SK-N-SH (cell line): ENCODE results near the gene TTC23L. TPM values are rescaled to one million over a fixed set of nuclear protein-coding genes. Genes with fewer than 3 reads are reported as not detected.

ENCODE experiments used
- CTCF ChIA-PET: fragments of 300-600, 350-600 bp; formaldehyde crosslinking; extraction: SDS; loops from one replicate; lab custom pipeline; 2021; lab: Yijun Ruan, JAX
- POLR2A ChIA-PET: fragments of 350-600 bp; sonication (Branson Sonifier 250); formaldehyde crosslinking; extraction: SDS; loops from one replicate; lab custom pipeline; 2020; ENCODE audit warnings: antibody characterized with exemption, inconsistent platforms; lab: Yijun Ruan, JAX
- DNase-seq: peaks from one replicate; pipeline ENCODE4 v3.0.0; 2012
- H2AFZ ChIP-seq: fragments of 200-600 bp; sonication (generic); 2 replicates; pipeline ENCODE4 v1.8.1; 2016; ENCODE audit warnings: antibody characterized with exemption, mild to moderate bottlenecking, low read depth
- H3F3A ChIP-seq: fragments of 200-600 bp; sonication (generic); replicated peaks from 2 replicates; pipeline ENCODE3; 2016; ENCODE audit warnings: antibody characterized with exemption, mild to moderate bottlenecking; ENCODE audit not compliant: insufficient read depth
- H3K27ac ChIP-seq, 2 experiments: fragments of 200-500 bp in 1 of 2; fragments of 200-600 bp in 1 of 2; sonication (Bioruptor generic) in 1 of 2; sonication (generic), shearing (Covaris generic) in 1 of 2; 2 replicates each; pipeline versions ENCODE4 v1.5.1 to v1.6.1; 2014 to 2016; ENCODE audit warnings: low read depth in 2 of 2, inconsistent platforms in 1 of 2, low read length in 1 of 2, mild to moderate bottlenecking in 1 of 2, mixed read lengths in 1 of 2
- H3K27me3 ChIP-seq: fragments of 200-600 bp; sonication (generic), shearing (Covaris generic); 2 replicates; pipeline ENCODE4 v1.6.1; 2016; ENCODE audit warnings: mixed run types; ENCODE audit not compliant: insufficient read depth
- H3K36me3 ChIP-seq, 2 experiments: fragments of 200-500 bp in 1 of 2; fragments of 200-600 bp in 1 of 2; sonication (Bioruptor generic) in 1 of 2; sonication (generic) in 1 of 2; replicated peaks in 1 of 2; 2 replicates each; pipeline versions ENCODE3 to v1.5.1; 2014 to 2016; ENCODE audit warnings: low read length in 1 of 2, mild to moderate bottlenecking in 1 of 2; ENCODE audit not compliant: insufficient read depth in 2 of 2, control insufficient read depth in 1 of 2
- H3K4me1 ChIP-seq, 2 experiments: fragments of 200-500 bp in 1 of 2; fragments of 200-600 bp in 1 of 2; sonication (Bioruptor generic) in 1 of 2; sonication (generic), shearing (Covaris generic) in 1 of 2; 2 replicates each; pipeline versions ENCODE4 v1.5.1 to v1.6.1; 2014 to 2016; ENCODE audit warnings: low read depth in 1 of 2, low read length in 1 of 2, mixed run types in 1 of 2; ENCODE audit not compliant: insufficient read depth in 2 of 2, control insufficient read depth in 1 of 2
- H3K4me2 ChIP-seq: fragments of 200-600 bp; sonication (generic), shearing (Covaris generic); 2 replicates; pipeline ENCODE4 v1.6.1; 2017; ENCODE audit warnings: mixed run types
- H3K4me3 ChIP-seq, 2 experiments: fragments of 200-500 bp in 1 of 2; fragments of 200-600 bp in 1 of 2; sonication (Bioruptor generic) in 1 of 2; sonication (generic), shearing (Covaris generic) in 1 of 2; 2 replicates each; pipeline versions ENCODE4 v1.5.1 to v1.8.1; 2014 to 2016; ENCODE audit warnings: low read depth in 2 of 2, inconsistent platforms in 1 of 2, low read length in 1 of 2, mild to moderate bottlenecking in 1 of 2, mixed read lengths in 1 of 2, moderate library complexity in 1 of 2
- H3K79me2 ChIP-seq: fragments of 200-600 bp; sonication (generic); 2 replicates; pipeline ENCODE4 v1.8.1; 2017; ENCODE audit warnings: mild to moderate bottlenecking; ENCODE audit not compliant: insufficient read depth
- H3K9ac ChIP-seq: fragments of 200-600 bp; sonication (generic); 2 replicates; pipeline ENCODE4 v1.6.1; 2017; ENCODE audit warnings: mixed run types
- H3K9me2 ChIP-seq: fragments of 200-600 bp; sonication (generic); 2 replicates; pipeline ENCODE4 v1.6.1; 2017; ENCODE audit warnings: mixed run types
- H3K9me3 ChIP-seq: fragments of 200-600 bp; sonication (generic); 2 replicates; pipeline ENCODE4 v1.6.1; 2017; ENCODE audit warnings: mixed run types, mild to moderate bottlenecking, moderate library complexity
- H4K20me1 ChIP-seq: fragments of 200-600 bp; sonication (generic); 2 replicates; pipeline ENCODE4 v1.6.1; 2017; ENCODE audit warnings: mild to moderate bottlenecking, mixed run types; ENCODE audit not compliant: insufficient read depth
- CHD2 ChIP-seq: fragments of 150-350 bp; IDR thresholded peaks from 2 replicates; pipeline ENCODE4 v1.6.1; 2018; ENCODE audit warnings: low read length; ENCODE audit not compliant: partially characterized antibody
- CTCF ChIP-seq: fragments of 200-600 bp; sonication (generic); IDR thresholded peaks from 2 replicates; pipeline ENCODE4 v1.6.1; 2017; ENCODE audit warnings: antibody characterized with exemption, mild to moderate bottlenecking, moderate library complexity
- ELF1 ChIP-seq: IDR thresholded peaks from 2 replicates; pipeline ENCODE4 v1.4.0; 2012
- EP300 ChIP-seq, 2 experiments: IDR thresholded peaks; 2 replicates each; pipeline versions ENCODE4 v1.4.0 to v1.6.1; 2012; ENCODE audit warnings: borderline replicate concordance in 1 of 2, low read depth in 1 of 2, low read length in 1 of 2
- EZH2phosphoT487 ChIP-seq: fragments of 200-600 bp; sonication (generic); IDR thresholded peaks from 2 replicates; pipeline ENCODE4 v1.6.1; 2017; ENCODE audit warnings: low read depth, mixed run types, mild to moderate bottlenecking, antibody characterized with exemption, moderate library complexity, borderline replicate concordance
- IRF3 ChIP-seq: fragments of 150-350 bp; IDR thresholded peaks from 2 replicates; pipeline ENCODE4 v1.6.1; 2016; ENCODE audit warnings: mild to moderate bottlenecking, low read depth, low read length
- JUND ChIP-seq: IDR thresholded peaks from 2 replicates; pipeline ENCODE4 v1.4.0; 2012
- NFIC ChIP-seq: IDR thresholded peaks from 2 replicates; pipeline ENCODE4 v1.4.0; 2012; ENCODE audit warnings: borderline replicate concordance
- NRF1 ChIP-seq: IDR thresholded peaks from 2 replicates; pipeline ENCODE4 v1.6.1; 2012; ENCODE audit warnings: low read depth, mild to moderate bottlenecking, low read length
- RAD21 ChIP-seq: IDR thresholded peaks from 2 replicates; pipeline ENCODE4 v1.6.1; 2012; ENCODE audit warnings: mild to moderate bottlenecking, low read length
- RCOR1 ChIP-seq: fragments of 150-350 bp; IDR thresholded peaks from 2 replicates; pipeline ENCODE4 v1.6.1; 2017; ENCODE audit warnings: antibody characterized with exemption, low read length
- REST ChIP-seq: IDR thresholded peaks from 2 replicates; pipeline ENCODE4 v1.6.1; 2012; ENCODE audit warnings: mild to moderate bottlenecking, low read depth, low read length, moderate library complexity
- RFX5 ChIP-seq: IDR thresholded peaks from 2 replicates; pipeline ENCODE4 v1.6.1; 2012; ENCODE audit warnings: mild to moderate bottlenecking, improper control_type of control experiment, low read length
- RXRA ChIP-seq: IDR thresholded peaks from 2 replicates; pipeline ENCODE4 v1.4.0; 2012; ENCODE audit warnings: low read depth, mild to moderate bottlenecking, borderline replicate concordance
- SIN3A ChIP-seq: IDR thresholded peaks from 2 replicates; pipeline ENCODE4 v1.6.1; 2012; ENCODE audit warnings: low read depth, mild to moderate bottlenecking, low read length, moderate library complexity, borderline replicate concordance
- SMC3 ChIP-seq: IDR thresholded peaks from 2 replicates; pipeline ENCODE4 v1.6.1; 2012; ENCODE audit warnings: low read depth, low read length, improper control_type of control experiment
- TAF1 ChIP-seq: IDR thresholded peaks from 2 replicates; pipeline ENCODE4 v1.6.1; 2012; ENCODE audit warnings: low read depth, mild to moderate bottlenecking, low read length, moderate library complexity, borderline replicate concordance
- USF1 ChIP-seq: IDR thresholded peaks from 2 replicates; pipeline ENCODE4 v1.4.0; 2012; ENCODE audit warnings: low read depth, borderline replicate concordance
- WGBS: methylation state at CpG from one replicate; pipeline ENCODE4 v1.1.6; 2017; ENCODE audit warnings: low lambda C conversion rate; 5-methylcytosine and 5-hydroxymethylcytosine counted together
- polyA plus RNA-seq, 3 experiments: library from polyadenylated mRNA; depleted of rRNA; stranded (reverse); fragments of >200 nt; gene quantifications; 2 replicates each; pipeline ENCODE4 v1.2.3, GENCODE V29; 2012

Gene TTC23L
- polyA plus RNA-seq, 1 of the 3 experiments (the other 2 are of a cell fraction), result 0.49 TPM

GRCh38 chr5:34838785-34839714, at the start of gene TTC23L (continued):
- TF ChIP-seq CTCF (no peak), RCOR1 (no peak), USF1 (no peak), EP300 (IDR thresholded peaks at IDR 0.05; ENCODE audit: borderline replicate concordance in 1 of 2, low read depth in 1 of 2, low read length in 1 of 2) (no peak), RFX5 (peak; percentile 54; the same call in 1 of the 2 replicates), RXRA (no peak), NRF1 (peak; percentile 46), SMC3 (no peak), IRF3 (no peak), NFIC (no peak), ELF1 (peak; percentile 58; the same call in 1 of the 2 replicates), SIN3A (peak; percentile 39; the same call in 1 of the 2 replicates), JUND (no peak), RAD21 (no peak)

GRCh38 chr5:34789639-34790038, 49.3 kb upstream of the TTC23L start:
- 98% methylated on average over 2 of the region's 2 CpGs for WGBS
- H3K27ac ChIP-seq, result peak overlapping the region in 1 of 2 experiments; percentile 74; a peak in 2 of 4 replicates
- ChIA-PET CTCF (no interaction called here), POLR2A (no interaction called here)
- H3K27me3 ChIP-seq, result no peaks in the 10 kb centered on the region
- no peak for DNase-seq
- no peaks in the 10 kb centered on the region for H3K9me2 ChIP-seq
- H3K4me2 ChIP-seq, result no peak overlapping the region
- peaks cover 78% of the 10 kb centered on the region for H3K79me2 ChIP-seq
- H3K4me1 ChIP-seq, result peaks cover 0 to 17% of the 10 kb centered on the region in 2 experiments; a peak in 3 of 4 replicates
- no peak overlapping the region; the same call in 1 of the 2 replicates for H3K9ac ChIP-seq
- no peak overlapping the region for H3K4me3 ChIP-seq
- no peaks in the 10 kb centered on the region for H4K20me1 ChIP-seq
- no peak for TF ChIP-seq NFIC
- TF ChIP-seq EZH2phosphoT487, result no peak
- TF ChIP-seq REST, result no peak
- TF ChIP-seq RAD21, result no peak
- TF ChIP-seq RFX5, result no peak
- TF ChIP-seq TAF1, result no peak
- TF ChIP-seq CHD2, result no peak
- peaks cover 26% of the 10 kb centered on the region for H3F3A ChIP-seq
- H3K36me3 ChIP-seq, result peaks cover 0 to 7% of the 10 kb centered on the region in 2 experiments
- no peak overlapping the region for H2AFZ ChIP-seq
- H3K9me3 ChIP-seq, result no peaks in the 10 kb centered on the region
